GM19467 (cell line): ENCODE data around the gene SSC5D.
A peak's percentile ranks its signal among the peaks of the same experiment; 100 is the strongest.

Source experiments
- ATAC-seq: cut with Tn5 transposase; IDR thresholded peaks from one replicate; pipeline ENCODE4 v1.9.1; 2021; ENCODE audit warnings: mild to moderate bottlenecking, moderate library complexity; ENCODE audit not compliant: unreplicated experiment

Gene SSC5D

GRCh38 chr19:55454787-55455243 is 33.4 kb upstream of the SSC5D start:
- ATAC-seq, result no peak

GRCh38 chr19:55455576-55456235 is 32.5 kb upstream of the SSC5D start:
- ATAC-seq, result no peak

GRCh38 chr19:55456347-55456746 is 31.9 kb upstream of the SSC5D start:
- no peak for ATAC-seq

GRCh38 chr19:55457683-55458457 is 30.4 kb upstream of the SSC5D start:
- no peak for ATAC-seq

- ATAC-seq, result no peak
These were observed 28.7 kb upstream of the SSC5D start for GRCh38 chr19:55459551-55459949.

- ATAC-seq, result no peak
These were observed 28.1 kb upstream of the SSC5D start for GRCh38 chr19:55459950-55460657.

- no peak for ATAC-seq
These were observed 27.5 kb upstream of the SSC5D start for GRCh38 chr19:55460670-55461258.

GRCh38 chr19:55461259-55461973 is 26.8 kb upstream of the SSC5D start, which contains the start of gene ISOC2:
Gene ISOC2, minus strand, starts transcription at chr19:55461642. Its CDS starts 5,156 bp downstream, at chr19:55456486.
- peak; percentile 89 for ATAC-seq

GRCh38 chr19:55461974-55462626 is 26.1 kb upstream of the SSC5D start:
- ATAC-seq, result no peak

- ATAC-seq, result no peak
These were observed 25.5 kb upstream of the SSC5D start for GRCh38 chr19:55462722-55463121.

GRCh38 chr19:55463583-55464031 is 24.6 kb upstream of the SSC5D start:
- no peak for ATAC-seq

GRCh38 chr19:55464039-55464661 is 24.1 kb upstream of the SSC5D start:
- ATAC-seq, result no peak

GRCh38 chr19:55464662-55465054 is 23.6 kb upstream of the SSC5D start, which contains the start of gene C19orf85:
Gene C19orf85, minus strand, starts transcription at chr19:55464751. Its CDS starts 197 bp downstream, at chr19:55464554.
- ATAC-seq, result no peak

- no peak for ATAC-seq
These were observed 22.6 kb upstream of the SSC5D start for GRCh38 chr19:55465460-55466240.

- ATAC-seq, result no peak
These were observed 22.0 kb upstream of the SSC5D start for GRCh38 chr19:55466241-55466614.

GRCh38 chr19:55467236-55468053 is 20.8 kb upstream of the SSC5D start:
- ATAC-seq, result no peak

- ATAC-seq, result no peak
These were observed 20.2 kb upstream of the SSC5D start for GRCh38 chr19:55468054-55468393.

GRCh38 chr19:55471266-55471665 is 17.0 kb upstream of the SSC5D start:
- no peak for ATAC-seq
